Skeletal muscle satellite cell (primary cell): ENCODE data around the gene MAP3K13.
A peak's percentile ranks its signal among the peaks of the same experiment; 100 is the strongest.

Source experiments
- H3K27me3 ChIP-seq: 2 replicates; pipeline ENCODE4 v1.7.0; 2013; ENCODE audit warnings: low read length; ENCODE audit not compliant: control insufficient read depth, insufficient read depth
- H3K36me3 ChIP-seq: 2 replicates; pipeline ENCODE4 v1.7.0; 2013; ENCODE audit warnings: mild to moderate bottlenecking, control low read depth, low read length; ENCODE audit not compliant: insufficient read depth
- H3K4me1 ChIP-seq: 2 replicates; pipeline ENCODE4 v1.7.0; 2013; ENCODE audit warnings: low read length; ENCODE audit not compliant: control insufficient read depth, insufficient read depth
- H3K4me2 ChIP-seq: 2 replicates; pipeline ENCODE4 v1.7.0; 2013; ENCODE audit warnings: mild to moderate bottlenecking, low read length
- H3K4me3 ChIP-seq: 2 replicates; pipeline ENCODE4 v1.7.0; 2013; ENCODE audit warnings: low read length
- H3K9ac ChIP-seq: 2 replicates; pipeline ENCODE4 v1.7.0; 2013; ENCODE audit warnings: mild to moderate bottlenecking, low read depth, low read length, moderate library complexity
- H3K9me3 ChIP-seq: replicated peaks from 2 replicates; pipeline ENCODE4 v1.7.0; 2013; ENCODE audit warnings: mild to moderate bottlenecking, control low read depth, low read length

Gene MAP3K13

DNA sequence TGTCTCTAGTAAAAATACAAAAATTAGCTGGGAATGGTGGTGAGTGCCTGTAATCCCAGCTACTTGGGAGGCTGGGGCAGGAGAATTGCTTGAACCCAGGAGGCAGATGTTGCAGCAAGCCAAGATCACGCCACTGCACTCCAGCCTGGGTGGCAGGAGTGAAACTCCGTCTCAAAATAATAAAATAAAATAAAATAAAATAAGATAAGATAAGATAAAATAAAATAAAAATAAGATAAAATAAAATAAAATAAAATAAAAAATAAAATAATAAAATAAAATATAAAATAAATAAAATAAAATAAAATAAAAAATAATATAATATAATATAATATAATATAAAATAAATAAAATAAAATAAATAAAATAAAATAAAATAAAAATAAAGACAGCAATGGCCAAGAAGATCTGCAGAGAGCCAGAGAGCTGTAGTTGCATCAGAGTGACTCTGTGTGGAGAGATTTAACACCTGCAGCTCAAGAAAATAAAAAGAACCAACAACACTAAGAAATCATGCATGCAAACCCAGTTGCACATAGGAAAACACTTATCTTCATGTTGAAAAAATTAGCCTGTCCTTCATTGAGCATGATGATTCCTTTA is 163.5 kb downstream of the MAP3K13 start:
- H3K4me2 ChIP-seq: no peak overlapping the region
- peaks cover 31% of the 10 kb centered on the region for H3K27me3 ChIP-seq
- H3K4me1 ChIP-seq: no peaks in the 10 kb centered on the region
- H3K9me3 ChIP-seq: no peaks in the 10 kb centered on the region
- H3K9ac ChIP-seq: no peak overlapping the region
- no peaks in the 10 kb centered on the region for H3K36me3 ChIP-seq
- H3K4me3 ChIP-seq: no peak overlapping the region

- H3K27me3 ChIP-seq: peaks cover 25% of the 10 kb centered on the region
- no peak overlapping the region for H3K4me2 ChIP-seq
- H3K36me3 ChIP-seq: no peaks in the 10 kb centered on the region
- H3K4me3 ChIP-seq: no peak overlapping the region
- no peaks in the 10 kb centered on the region for H3K4me1 ChIP-seq
- no peak overlapping the region for H3K9ac ChIP-seq
- no peaks in the 10 kb centered on the region for H3K9me3 ChIP-seq
Measured at GRCh38 chr3:185527364-185527763, 164.4 kb downstream of the MAP3K13 start.

DNA sequence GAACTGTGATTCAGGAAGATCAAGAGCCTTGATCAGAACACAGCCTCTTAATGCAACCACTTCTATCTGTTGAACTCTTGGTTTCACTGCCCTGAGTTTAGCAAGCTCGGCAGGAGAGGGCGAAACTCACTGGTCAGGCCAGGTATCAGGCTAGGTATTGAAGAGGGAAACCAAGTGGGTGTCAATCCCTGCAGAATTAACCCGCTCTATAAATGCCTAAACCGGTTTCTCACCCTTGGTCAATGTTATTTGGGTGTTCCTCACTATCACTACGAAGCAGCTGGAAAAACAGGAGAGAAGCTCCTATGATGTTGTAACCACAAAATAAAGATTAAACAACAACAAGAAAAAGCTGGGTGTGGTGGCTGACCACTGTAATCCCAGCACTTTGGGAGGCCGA is 165.6 kb downstream of the MAP3K13 start:
- no peaks in the 10 kb centered on the region for H3K36me3 ChIP-seq
- no peak overlapping the region for H3K4me2 ChIP-seq
- H3K27me3 ChIP-seq: peaks cover 31% of the 10 kb centered on the region
- H3K9ac ChIP-seq: no peak overlapping the region
- no peaks in the 10 kb centered on the region for H3K9me3 ChIP-seq
- no peak overlapping the region for H3K4me3 ChIP-seq
- H3K4me1 ChIP-seq: no peaks in the 10 kb centered on the region

GRCh38 chr3:185530856-185531255 is 167.9 kb downstream of the MAP3K13 start:
- H3K4me1 ChIP-seq: no peaks in the 10 kb centered on the region
- no peaks in the 10 kb centered on the region for H3K36me3 ChIP-seq
- peaks cover 23% of the 10 kb centered on the region for H3K27me3 ChIP-seq
- H3K9ac ChIP-seq: no peak overlapping the region
- no peaks in the 10 kb centered on the region for H3K9me3 ChIP-seq
- no peak overlapping the region for H3K4me3 ChIP-seq
- H3K4me2 ChIP-seq: no peak overlapping the region

GRCh38 chr3:185532901-185533300 is 170.0 kb downstream of the MAP3K13 start:
- H3K9ac ChIP-seq: no peak overlapping the region
- no peaks in the 10 kb centered on the region for H3K36me3 ChIP-seq
- no peaks in the 10 kb centered on the region for H3K9me3 ChIP-seq
- peaks cover 18% of the 10 kb centered on the region for H3K27me3 ChIP-seq
- H3K4me2 ChIP-seq: no peak overlapping the region
- H3K4me1 ChIP-seq: peaks cover 7% of the 10 kb centered on the region
- no peak overlapping the region for H3K4me3 ChIP-seq

- Histone ChIP-seq H3K4me1 (peaks cover 7% of the 10 kb centered on the region), H3K4me3 (no peak overlapping the region), H3K9ac (no peak overlapping the region), H3K36me3 (no peaks in the 10 kb centered on the region), H3K27me3 (peaks cover 13% of the 10 kb centered on the region), H3K9me3 (no peaks in the 10 kb centered on the region), H3K4me2 (no peak overlapping the region)
Measured at GRCh38 chr3:185534511-185534910, 171.6 kb downstream of the MAP3K13 start.

DNA sequence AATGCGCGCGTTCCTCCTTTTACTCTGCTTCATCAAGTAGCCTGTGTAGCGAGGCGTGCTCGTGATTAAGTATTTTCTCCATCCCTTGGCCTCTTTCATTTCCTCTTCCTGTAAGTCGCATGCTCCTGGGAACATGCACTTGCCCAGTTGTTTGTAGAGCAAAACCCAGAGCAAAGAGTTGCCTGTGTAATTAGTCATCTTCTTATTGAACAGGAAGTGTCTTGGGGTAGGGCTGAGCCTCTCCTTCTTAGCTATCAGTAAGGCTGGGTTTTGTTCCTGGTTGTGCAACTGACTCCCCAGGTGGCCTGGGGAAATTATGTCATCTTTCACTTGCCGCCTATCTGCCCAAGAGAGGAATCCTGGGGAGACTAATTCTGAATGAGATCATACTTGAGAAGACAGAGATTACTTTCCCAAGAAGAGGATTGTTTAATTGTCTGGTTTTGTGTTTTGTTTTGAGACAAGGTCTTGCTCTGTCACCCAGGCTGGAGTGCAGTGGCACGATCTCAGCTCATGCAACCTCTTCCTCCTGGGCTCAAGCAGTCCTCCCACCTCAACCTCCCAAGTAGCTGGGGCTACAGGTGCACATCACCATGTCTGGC is 174.5 kb downstream of the MAP3K13 start:
- Histone ChIP-seq H3K27me3 (peaks cover 13% of the 10 kb centered on the region), H3K9me3 (no peaks in the 10 kb centered on the region), H3K9ac (no peak overlapping the region), H3K4me1 (peaks cover 7% of the 10 kb centered on the region), H3K36me3 (no peaks in the 10 kb centered on the region), H3K4me2 (peak overlapping the region; percentile 46), H3K4me3 (no peak overlapping the region)
